Skeletal muscle satellite cell (primary cell): ENCODE results near the gene FBXO45. TPM values are rescaled to one million over a fixed set of nuclear protein-coding genes. Genes with fewer than 3 reads are reported as not detected.
A peak's percentile ranks its signal among the peaks of the same experiment; 100 is the strongest.
"Not testable (repeated sequence)": the region's sequence is repeated elsewhere in the genome, so short reads cannot be mapped to it uniquely, and the experiment has no call there.

Experiments used
- H3K27me3 ChIP-seq: 2 replicates; pipeline ENCODE4 v1.7.0; 2013; ENCODE audit warnings: low read length; ENCODE audit not compliant: control insufficient read depth, insufficient read depth
- H3K36me3 ChIP-seq: 2 replicates; pipeline ENCODE4 v1.7.0; 2013; ENCODE audit warnings: mild to moderate bottlenecking, control low read depth, low read length; ENCODE audit not compliant: insufficient read depth
- H3K4me1 ChIP-seq: 2 replicates; pipeline ENCODE4 v1.7.0; 2013; ENCODE audit warnings: low read length; ENCODE audit not compliant: control insufficient read depth, insufficient read depth
- H3K4me2 ChIP-seq: 2 replicates; pipeline ENCODE4 v1.7.0; 2013; ENCODE audit warnings: mild to moderate bottlenecking, low read length
- H3K4me3 ChIP-seq: 2 replicates; pipeline ENCODE4 v1.7.0; 2013; ENCODE audit warnings: low read length
- H3K9ac ChIP-seq: 2 replicates; pipeline ENCODE4 v1.7.0; 2013; ENCODE audit warnings: mild to moderate bottlenecking, low read depth, low read length, moderate library complexity
- H3K9me3 ChIP-seq: replicated peaks from 2 replicates; pipeline ENCODE4 v1.7.0; 2013; ENCODE audit warnings: mild to moderate bottlenecking, control low read depth, low read length
- total RNA-seq: library from RNA; depleted of rRNA; stranded (reverse); fragments of >200 nt; gene quantifications from 2 replicates; pipeline ENCODE4 v1.2.3, GENCODE V29; 2012; rRNA removed

The FBXO45 gene, protein sequence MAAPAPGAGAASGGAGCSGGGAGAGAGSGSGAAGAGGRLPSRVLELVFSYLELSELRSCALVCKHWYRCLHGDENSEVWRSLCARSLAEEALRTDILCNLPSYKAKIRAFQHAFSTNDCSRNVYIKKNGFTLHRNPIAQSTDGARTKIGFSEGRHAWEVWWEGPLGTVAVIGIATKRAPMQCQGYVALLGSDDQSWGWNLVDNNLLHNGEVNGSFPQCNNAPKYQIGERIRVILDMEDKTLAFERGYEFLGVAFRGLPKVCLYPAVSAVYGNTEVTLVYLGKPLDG
- total RNA-seq: 11.1 and 13.2 TPM in 2 replicates

DNA sequence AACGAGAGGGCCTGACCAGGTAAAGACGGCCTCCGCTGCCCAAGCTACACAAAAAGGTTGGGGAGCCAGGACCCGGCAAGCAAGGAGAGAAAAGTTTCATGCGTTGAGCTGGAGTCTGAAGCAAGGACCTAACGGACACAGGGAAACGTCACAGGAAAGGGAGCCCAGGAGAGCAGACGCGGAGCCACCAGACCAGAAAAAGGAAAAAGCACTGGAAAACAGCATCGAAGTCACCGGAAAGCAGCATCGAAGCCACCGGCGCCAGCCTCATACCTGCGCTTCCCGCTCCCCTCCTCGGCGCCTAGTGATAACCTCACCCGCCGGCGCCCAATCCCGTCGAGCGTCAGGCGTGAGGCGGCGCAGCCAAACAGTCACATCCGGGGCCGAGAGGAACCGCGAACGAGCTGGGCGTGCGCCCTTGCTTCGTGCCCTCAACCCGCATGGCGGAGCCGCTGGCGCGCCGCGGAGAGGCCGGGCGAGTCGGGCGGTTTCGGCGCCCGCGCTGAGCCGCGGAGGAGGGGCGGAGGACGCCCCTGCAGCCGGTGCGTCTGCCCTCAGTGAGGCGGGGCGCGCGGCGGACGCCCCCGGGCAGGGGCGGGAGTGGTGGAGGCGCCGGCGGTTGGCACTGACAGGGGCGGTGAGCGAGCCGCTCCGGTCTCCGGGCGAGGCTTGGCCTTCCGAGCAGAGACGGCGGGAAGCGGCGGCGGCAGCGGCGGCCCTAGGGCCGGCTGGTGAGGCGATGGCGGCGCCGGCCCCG lies at the start of gene FBXO45, which contains the start of gene WDR53:
Gene FBXO45 (plus strand): TSS at position 415 of the 757 bp plus-strand sequence. CDS start 325 bp downstream, at position 740.
Gene WDR53 (minus strand): TSS at position 309 of the 757 bp plus-strand sequence. CDS start 7,079 bp downstream, outside the sequence.
- peaks cover 3% of the 10 kb centered on the region for H3K36me3 ChIP-seq
- H3K27me3 ChIP-seq: no peaks in the 10 kb centered on the region
- H3K4me1 ChIP-seq: peaks cover 17% of the 10 kb centered on the region
- peak within 1 kb of the TSS; percentile 81 for H3K4me3 ChIP-seq
- H3K9ac ChIP-seq: peak within 1 kb of the TSS; percentile 91
- no peaks in the 10 kb centered on the region for H3K9me3 ChIP-seq
- peak within 1 kb of the TSS; percentile 94 for H3K4me2 ChIP-seq

GRCh38 chr3:196518966-196519717 lies 49.3 kb upstream of the FBXO45 start:
- H3K4me3 ChIP-seq: no peak overlapping the region
- H3K36me3 ChIP-seq: no peaks in the 10 kb centered on the region
- peaks cover 3% of the 10 kb centered on the region for H3K27me3 ChIP-seq
- no peak overlapping the region for H3K4me2 ChIP-seq
- H3K9me3 ChIP-seq: peaks cover 12% of the 10 kb centered on the region
- no peaks in the 10 kb centered on the region for H3K4me1 ChIP-seq
- no peak overlapping the region for H3K9ac ChIP-seq

GRCh38 chr3:196519718-196520082 lies 48.8 kb upstream of the FBXO45 start:
- no peaks in the 10 kb centered on the region for H3K36me3 ChIP-seq
- peaks cover 3% of the 10 kb centered on the region for H3K27me3 ChIP-seq
- no peak overlapping the region for H3K9ac ChIP-seq
- H3K9me3 ChIP-seq: peaks cover 12% of the 10 kb centered on the region
- no peak overlapping the region for H3K4me2 ChIP-seq
- no peaks in the 10 kb centered on the region for H3K4me1 ChIP-seq
- no peak overlapping the region for H3K4me3 ChIP-seq

GRCh38 chr3:196521291-196521690 lies 47.2 kb upstream of the FBXO45 start:
- H3K4me2 ChIP-seq: not testable (repeated sequence)
- peaks cover 12% of the 10 kb centered on the region for H3K9me3 ChIP-seq

GRCh38 chr3:196523841-196524240 lies 44.6 kb upstream of the FBXO45 start:
- no peak overlapping the region for H3K9ac ChIP-seq
- H3K4me1 ChIP-seq: peaks cover 10% of the 10 kb centered on the region
- H3K4me3 ChIP-seq: no peak overlapping the region
- H3K36me3 ChIP-seq: no peaks in the 10 kb centered on the region
- no peak overlapping the region for H3K4me2 ChIP-seq
- H3K9me3 ChIP-seq: peaks cover 12% of the 10 kb centered on the region
- no peaks in the 10 kb centered on the region for H3K27me3 ChIP-seq

More at GRCh38 chr3:196521291-196521690, 47.2 kb upstream of the FBXO45 start:
- not testable (repeated sequence) for H3K4me3 ChIP-seq, H3K36me3 ChIP-seq, H3K4me1 ChIP-seq, H3K27me3 ChIP-seq, H3K9ac ChIP-seq

DNA sequence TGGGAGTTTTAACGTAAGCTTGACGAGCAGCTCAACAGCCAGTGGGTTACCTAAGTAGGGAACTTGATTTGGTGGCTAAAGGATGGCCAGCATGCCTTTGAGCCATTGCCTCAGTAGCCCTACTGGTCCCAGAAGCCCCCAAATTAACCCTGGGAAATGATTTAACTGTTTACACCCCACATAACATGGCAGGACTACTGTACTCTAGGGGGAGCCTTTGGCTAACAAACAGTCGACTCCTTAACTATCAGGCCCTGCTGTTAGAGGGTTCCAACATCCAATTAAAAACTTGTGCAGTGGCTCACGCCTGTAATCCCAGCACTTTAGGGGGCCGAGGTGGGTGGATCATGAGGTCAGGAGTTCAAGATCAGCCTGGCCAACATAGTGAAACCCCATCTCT lies 43.9 kb upstream of the FBXO45 start:
- H3K9me3 ChIP-seq: peaks cover 7% of the 10 kb centered on the region

GRCh38 chr3:196525141-196525540 lies 43.3 kb upstream of the FBXO45 start:
- no peak overlapping the region for H3K4me3 ChIP-seq
- peaks cover 3% of the 10 kb centered on the region for H3K9me3 ChIP-seq
- no peaks in the 10 kb centered on the region for H3K36me3 ChIP-seq
- no peak overlapping the region for H3K4me2 ChIP-seq
- H3K27me3 ChIP-seq: no peaks in the 10 kb centered on the region
- peaks cover 13% of the 10 kb centered on the region for H3K4me1 ChIP-seq
- H3K9ac ChIP-seq: no peak overlapping the region

More for the DNA sequence above, 43.9 kb upstream of the FBXO45 start:
- H3K4me2 ChIP-seq: no peak overlapping the region
- no peak overlapping the region for H3K4me3 ChIP-seq
- H3K4me1 ChIP-seq: peaks cover 13% of the 10 kb centered on the region
- H3K36me3 ChIP-seq: no peaks in the 10 kb centered on the region
- H3K27me3 ChIP-seq: no peaks in the 10 kb centered on the region
- no peak overlapping the region for H3K9ac ChIP-seq

DNA sequence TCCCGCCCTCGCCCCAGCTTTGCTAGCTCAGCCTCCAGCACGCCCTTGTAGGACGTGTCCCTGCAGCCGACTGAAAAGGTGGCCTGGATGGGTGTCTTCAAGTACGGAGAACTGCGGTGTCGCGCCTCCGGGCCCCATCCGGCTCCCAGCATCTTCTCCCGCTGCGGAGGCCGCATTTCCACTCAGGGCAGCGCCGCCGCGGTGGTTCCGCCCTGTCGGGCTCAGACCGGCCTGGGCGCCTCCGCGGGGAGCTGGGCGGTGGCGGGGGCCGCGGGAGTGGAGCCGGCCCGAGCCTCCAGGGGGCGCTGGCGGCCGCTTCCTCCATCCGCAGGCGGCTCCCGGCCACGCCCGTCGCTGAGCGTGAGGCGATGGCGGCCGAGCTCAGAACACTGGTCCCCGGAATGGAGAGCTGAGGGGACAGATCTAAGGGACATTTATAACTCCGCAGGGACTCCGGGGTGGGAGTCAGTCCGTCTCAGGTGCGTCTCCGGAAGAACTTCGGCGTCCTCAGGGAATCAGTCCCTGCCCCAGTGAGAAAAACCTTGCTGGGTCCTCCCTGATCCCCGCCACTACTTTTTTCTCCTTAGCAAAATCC lies 39.7 kb upstream of the FBXO45 start:
- H3K4me3 ChIP-seq: peak overlapping the region; percentile 72
- H3K36me3 ChIP-seq: no peaks in the 10 kb centered on the region
- peak overlapping the region; percentile 78 for H3K4me2 ChIP-seq
- H3K27me3 ChIP-seq: peaks cover 13% of the 10 kb centered on the region
- peaks cover 13% of the 10 kb centered on the region for H3K4me1 ChIP-seq
- H3K9ac ChIP-seq: peak overlapping the region; percentile 71
- H3K9me3 ChIP-seq: no peaks in the 10 kb centered on the region

- Histone ChIP-seq H3K36me3 (no peaks in the 10 kb centered on the region), H3K4me3 (no peak overlapping the region), H3K4me1 (peaks cover 13% of the 10 kb centered on the region), H3K4me2 (no peak overlapping the region), H3K9ac (no peak overlapping the region), H3K27me3 (peaks cover 19% of the 10 kb centered on the region), H3K9me3 (no peaks in the 10 kb centered on the region)
Observed at GRCh38 chr3:196531418-196531817, 37.0 kb upstream of the FBXO45 start.

DNA sequence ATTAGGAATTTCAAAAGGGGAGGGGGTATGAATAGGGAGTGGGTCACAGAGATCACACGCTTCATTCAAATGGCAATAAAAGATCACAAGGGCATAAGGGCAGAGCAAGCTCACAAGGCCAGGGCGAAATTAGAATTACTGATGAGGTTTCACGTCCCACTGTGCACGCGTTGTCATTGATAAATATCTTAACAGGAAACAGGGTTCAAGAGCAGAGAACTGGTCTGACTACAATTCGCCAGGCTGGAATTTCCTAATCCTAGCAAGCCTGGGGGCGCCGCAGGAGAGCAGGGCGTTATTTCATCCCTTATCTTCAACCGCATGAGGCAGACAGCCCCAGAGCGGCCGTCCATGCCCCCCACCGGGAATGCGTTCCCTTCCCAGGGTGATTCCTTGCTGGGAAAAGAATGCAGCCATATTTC lies 35.2 kb upstream of the FBXO45 start:
- peaks cover 25% of the 10 kb centered on the region for H3K27me3 ChIP-seq
- H3K4me1 ChIP-seq: peaks cover 7% of the 10 kb centered on the region
- no peak overlapping the region for H3K4me2 ChIP-seq
- H3K9me3 ChIP-seq: no peaks in the 10 kb centered on the region
- no peaks in the 10 kb centered on the region for H3K36me3 ChIP-seq
- no peak overlapping the region for H3K4me3 ChIP-seq
- no peak overlapping the region for H3K9ac ChIP-seq
